SJSA1 (cell line): ENCODE measurements around the gene TBXA2R. TPM values are rescaled to one million over a fixed set of nuclear protein-coding genes. Genes with fewer than 3 reads are reported as not detected.

ENCODE experiments used
- DNase-seq, 2 experiments: peaks; one replicate each; pipeline ENCODE4 v3.0.0-alpha.2; 2015 to 2020; ENCODE audit warnings: low spot score in 2 of 2, low read depth in 1 of 2
- H3K27ac ChIP-seq: fragments of 250-450 bp; sonication (Bioruptor Pico); 2 replicates; pipeline ENCODE4 v1.5.1; 2020; ENCODE audit warnings: mild to moderate bottlenecking, moderate library complexity
- H3K27me3 ChIP-seq: fragments of 250-450 bp; sonication (Bioruptor Pico); replicated peaks from 2 replicates; pipeline ENCODE4 v1.5.1; 2020; ENCODE audit warnings: mild to moderate bottlenecking, moderate library complexity
- H3K36me3 ChIP-seq: fragments of 250-450 bp; sonication (Bioruptor Pico); 2 replicates; pipeline ENCODE4 v1.5.1; 2020; ENCODE audit warnings: mild to moderate bottlenecking
- H3K4me1 ChIP-seq: fragments of 250-450 bp; sonication (Bioruptor Pico); replicated peaks from 2 replicates; pipeline ENCODE4 v1.6.1; 2021; ENCODE audit warnings: mild to moderate bottlenecking
- H3K4me3 ChIP-seq: fragments of 250-450 bp; sonication (Bioruptor Pico); 2 replicates; pipeline ENCODE4 v1.5.1; 2020; ENCODE audit warnings: mild to moderate bottlenecking
- H3K9me3 ChIP-seq: fragments of 250-450 bp; sonication (Bioruptor Pico); replicated peaks from 2 replicates; pipeline ENCODE4 v1.5.1; 2020; ENCODE audit warnings: mild to moderate bottlenecking
- total RNA-seq: library from RNA; depleted of rRNA; stranded (reverse); fragments of >200 nt; shearing (Covaris generic); gene quantifications from 2 replicates; pipeline ENCODE4 v1.2.3, GENCODE V29; 2014

TBXA2R gene
- total RNA-seq, 1 experiment from 2014 or later: not detected

- Histone ChIP-seq H3K9me3 (no peaks in the 10 kb centered on the region), H3K4me3 (no peak overlapping the region), H3K4me1 (peaks cover 20% of the 10 kb centered on the region; the same call in 1 of the 2 replicates), H3K27me3 (no peaks in the 10 kb centered on the region), H3K27ac (no peak overlapping the region), H3K36me3 (peaks cover 49% of the 10 kb centered on the region)
- no peak for DNase-seq
Observed at GRCh38 chr19:3610745-3611717, 4.4 kb upstream of the TBXA2R start.

DNA sequence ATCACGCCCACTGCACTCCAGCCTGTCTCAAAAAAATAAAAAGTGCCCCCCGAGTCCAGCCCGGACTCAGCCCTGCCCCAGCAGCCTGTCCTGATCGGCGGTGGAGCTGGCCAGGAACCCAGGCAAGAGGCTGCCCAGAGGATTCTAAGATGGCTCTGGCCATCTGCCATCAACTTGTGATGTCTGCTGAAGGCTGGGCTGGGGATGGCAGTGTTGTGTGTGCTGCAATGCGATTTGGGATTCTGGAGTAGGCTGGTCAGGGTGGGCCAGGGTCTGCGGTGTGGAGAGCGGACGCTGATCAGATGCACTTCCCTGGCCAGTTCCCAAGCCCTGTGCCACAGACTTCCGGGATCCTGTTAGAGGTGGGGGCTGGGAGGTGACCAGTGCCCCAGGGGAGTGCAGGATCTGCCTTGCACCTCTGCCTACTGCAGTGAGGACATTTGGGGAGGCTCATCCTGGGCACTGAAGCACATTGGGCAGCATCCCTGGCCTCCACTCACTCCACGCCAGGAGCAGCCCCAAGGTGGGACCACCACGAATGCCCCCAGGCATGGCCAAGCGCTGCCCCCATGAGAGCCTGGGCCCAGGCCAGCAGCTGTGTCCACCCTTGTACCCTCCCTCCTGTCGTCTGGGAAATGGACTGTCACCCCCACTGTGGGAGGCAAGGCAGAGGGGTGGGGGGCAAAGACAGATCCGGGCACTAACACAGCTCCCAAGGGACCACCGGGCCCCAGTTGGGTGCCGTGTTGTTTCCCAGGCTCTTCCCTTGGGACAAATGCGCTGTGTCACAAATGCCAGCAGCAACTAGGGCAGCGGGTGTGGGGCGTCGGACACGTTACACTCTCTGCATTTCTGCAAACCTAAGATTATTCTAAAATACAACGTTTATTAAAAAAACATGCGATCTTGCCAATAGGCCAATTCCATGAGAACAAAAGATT lies 3.4 kb upstream of the TBXA2R start:
- DNase-seq: no peak
- Histone ChIP-seq H3K27me3 (no peaks in the 10 kb centered on the region), H3K9me3 (no peaks in the 10 kb centered on the region), H3K4me3 (no peak overlapping the region), H3K36me3 (peaks cover 44% of the 10 kb centered on the region), H3K27ac (no peak overlapping the region), H3K4me1 (peaks cover 20% of the 10 kb centered on the region; the same call in 1 of the 2 replicates)

- Histone ChIP-seq H3K4me1 (peaks cover 20% of the 10 kb centered on the region; the same call in 1 of the 2 replicates), H3K4me3 (no peak overlapping the region), H3K27ac (no peak overlapping the region), H3K27me3 (no peaks in the 10 kb centered on the region), H3K9me3 (no peaks in the 10 kb centered on the region), H3K36me3 (peaks cover 39% of the 10 kb centered on the region)
- DNase-seq: no peak
Observed at GRCh38 chr19:3608750-3609322, 2.2 kb upstream of the TBXA2R start.

DNA sequence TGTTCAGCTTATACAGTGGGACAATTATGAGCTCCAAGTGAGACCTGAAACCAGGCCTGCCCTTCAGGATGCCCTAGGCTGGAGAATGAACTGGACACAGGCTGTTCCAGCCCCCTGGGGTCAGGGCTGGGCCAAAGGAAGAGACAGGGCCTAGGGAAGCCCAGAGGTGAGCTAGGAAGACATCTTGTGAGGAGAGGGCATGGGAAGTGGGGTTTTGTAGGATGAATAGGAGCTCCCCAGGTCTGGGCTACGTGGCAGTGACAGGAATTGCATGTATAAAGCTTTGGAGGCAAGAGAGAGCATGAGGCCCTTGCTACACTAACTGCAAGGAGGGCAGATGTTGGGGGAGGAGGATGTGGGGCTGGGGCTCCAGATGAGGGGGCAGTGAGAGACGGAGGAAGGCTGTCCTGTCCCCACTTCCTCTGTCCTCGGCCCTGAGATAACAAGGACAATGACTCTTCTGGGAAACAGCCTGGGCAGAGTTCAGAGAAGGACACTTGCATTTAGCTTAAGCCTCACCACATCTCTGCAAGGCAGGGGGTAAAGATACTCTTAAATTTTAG lies 1.5 kb upstream of the TBXA2R start:
- no peak overlapping the region for H3K4me3 ChIP-seq

GRCh38 chr19:3607303-3608078 lies 816 bp upstream of the TBXA2R start:
- DNase-seq: no peak
- no peak overlapping the region for H3K27ac ChIP-seq

More for the DNA sequence above, 1.5 kb upstream of the TBXA2R start:
- Histone ChIP-seq H3K27ac (no peak overlapping the region), H3K4me1 (peaks cover 25% of the 10 kb centered on the region), H3K36me3 (peaks cover 32% of the 10 kb centered on the region), H3K9me3 (no peaks in the 10 kb centered on the region), H3K27me3 (no peaks in the 10 kb centered on the region)
- DNase-seq: no peak

GRCh38 chr19:3606174-3606689 lies 443 bp downstream of the TBXA2R start:
- peaks cover 25% of the 10 kb centered on the region for H3K4me1 ChIP-seq
- no peak for DNase-seq
- peaks cover 16% of the 10 kb centered on the region for H3K36me3 ChIP-seq
- no peak overlapping the region for H3K27ac ChIP-seq
- no peaks in the 10 kb centered on the region for H3K27me3 ChIP-seq
- peak overlapping the region; percentile 16 for H3K4me3 ChIP-seq
- H3K9me3 ChIP-seq: no peaks in the 10 kb centered on the region

More at GRCh38 chr19:3607303-3608078, 816 bp upstream of the TBXA2R start:
- Histone ChIP-seq H3K27me3 (no peaks in the 10 kb centered on the region), H3K9me3 (no peaks in the 10 kb centered on the region), H3K4me3 (no peak overlapping the region), H3K36me3 (peaks cover 29% of the 10 kb centered on the region), H3K4me1 (peaks cover 27% of the 10 kb centered on the region)

DNA sequence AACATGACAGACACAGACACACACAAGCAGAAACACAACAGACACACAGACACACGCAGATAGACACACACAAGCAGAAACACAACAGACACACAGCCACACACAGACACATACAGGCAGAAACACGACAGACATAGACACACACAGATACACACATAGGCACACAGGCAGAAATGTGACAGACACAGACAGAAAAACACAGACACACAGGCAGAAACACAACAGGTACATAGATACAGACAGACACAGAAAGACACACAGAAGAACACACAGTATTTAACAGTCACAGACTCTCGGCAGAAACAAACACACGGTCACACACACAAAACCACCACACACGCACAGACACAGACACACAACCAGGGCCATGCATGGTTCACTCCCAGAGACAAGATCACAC lies 905 bp downstream of the TBXA2R start:
- H3K4me1 ChIP-seq: peaks cover 21% of the 10 kb centered on the region
- H3K27ac ChIP-seq: no peak overlapping the region
- H3K36me3 ChIP-seq: peaks cover 12% of the 10 kb centered on the region
- no peaks in the 10 kb centered on the region for H3K9me3 ChIP-seq
- no peak overlapping the region for H3K4me3 ChIP-seq
- no peaks in the 10 kb centered on the region for H3K27me3 ChIP-seq
- no peak for DNase-seq

- no peaks in the 10 kb centered on the region for H3K9me3 ChIP-seq
- no peak overlapping the region for H3K27ac ChIP-seq
- H3K4me3 ChIP-seq: no peak overlapping the region
- H3K36me3 ChIP-seq: peaks cover 10% of the 10 kb centered on the region
- H3K27me3 ChIP-seq: no peaks in the 10 kb centered on the region
- no peak for DNase-seq
- H3K4me1 ChIP-seq: peaks cover 20% of the 10 kb centered on the region
Observed at GRCh38 chr19:3605361-3605760, 1.3 kb downstream of the TBXA2R start.

- peaks cover 6% of the 10 kb centered on the region for H3K36me3 ChIP-seq
- DNase-seq: no peak
- H3K4me1 ChIP-seq: peaks cover 16% of the 10 kb centered on the region
- no peaks in the 10 kb centered on the region for H3K9me3 ChIP-seq
- no peak overlapping the region for H3K27ac ChIP-seq
- no peaks in the 10 kb centered on the region for H3K27me3 ChIP-seq
- no peak overlapping the region for H3K4me3 ChIP-seq
Observed at GRCh38 chr19:3604987-3605343, 1.7 kb downstream of the TBXA2R start.

DNA sequence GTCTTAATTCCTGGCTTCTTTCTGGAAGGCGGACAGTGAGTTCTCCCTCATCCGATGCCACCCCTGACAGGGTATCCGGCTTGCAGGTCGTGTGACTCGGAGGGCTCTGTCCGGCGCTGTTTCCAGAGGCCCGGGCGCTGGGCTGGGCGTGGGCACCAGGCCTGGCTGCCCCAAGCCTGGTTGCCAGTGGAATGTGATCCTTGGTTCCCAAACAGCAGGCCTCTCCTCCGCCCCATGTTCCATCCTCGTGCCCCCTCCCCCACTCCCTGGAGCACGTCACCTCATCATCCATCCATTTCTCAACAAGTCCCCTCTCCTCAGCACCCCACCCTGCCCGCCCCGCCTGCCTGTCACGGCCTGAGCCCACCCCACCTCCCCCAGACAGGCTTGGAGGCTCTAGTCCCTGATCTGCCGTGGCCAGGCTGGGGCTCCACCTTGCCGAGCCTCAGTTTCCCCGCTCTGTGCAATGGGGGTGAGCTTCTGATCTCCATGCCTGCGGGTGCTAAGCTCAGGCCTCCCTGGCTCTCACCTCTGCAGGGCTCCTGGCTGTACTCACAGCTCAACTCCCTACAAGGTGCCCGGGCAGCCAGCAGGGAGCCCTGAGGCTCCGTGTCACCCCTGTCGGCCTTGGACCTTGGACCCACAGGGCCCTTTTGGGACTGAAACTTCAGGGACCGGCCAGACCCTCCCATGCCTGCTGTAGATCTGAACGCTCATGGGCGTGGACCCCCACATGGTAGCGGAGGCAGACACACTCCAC lies 2.3 kb downstream of the TBXA2R start:
- peaks cover under 1% of the 10 kb centered on the region; the same call in 1 of the 2 replicates for H3K36me3 ChIP-seq
- DNase-seq: no peak
- H3K9me3 ChIP-seq: no peaks in the 10 kb centered on the region
- no peaks in the 10 kb centered on the region for H3K27me3 ChIP-seq
- no peak overlapping the region for H3K27ac ChIP-seq
- no peak overlapping the region for H3K4me3 ChIP-seq
- H3K4me1 ChIP-seq: peaks cover 14% of the 10 kb centered on the region

GRCh38 chr19:3603121-3603811 lies 3.4 kb downstream of the TBXA2R start:
- Histone ChIP-seq H3K9me3 (no peaks in the 10 kb centered on the region), H3K36me3 (no peaks in the 10 kb centered on the region), H3K4me1 (peaks cover 11% of the 10 kb centered on the region), H3K4me3 (no peak overlapping the region), H3K27ac (no peak overlapping the region), H3K27me3 (no peaks in the 10 kb centered on the region)
- no peak for DNase-seq
